NCI-H1436 (cell line): ENCODE data around the gene HAS3.

Experiments
- DNase-seq: peaks from one replicate; lab custom pipeline; 2025; lab: John Stamatoyannopoulos, UW

Gene HAS3

GRCh38 chr16:69093974-69094373 lies 11.5 kb upstream of the HAS3 start:
- DNase-seq, result peak; percentile 53

DNA sequence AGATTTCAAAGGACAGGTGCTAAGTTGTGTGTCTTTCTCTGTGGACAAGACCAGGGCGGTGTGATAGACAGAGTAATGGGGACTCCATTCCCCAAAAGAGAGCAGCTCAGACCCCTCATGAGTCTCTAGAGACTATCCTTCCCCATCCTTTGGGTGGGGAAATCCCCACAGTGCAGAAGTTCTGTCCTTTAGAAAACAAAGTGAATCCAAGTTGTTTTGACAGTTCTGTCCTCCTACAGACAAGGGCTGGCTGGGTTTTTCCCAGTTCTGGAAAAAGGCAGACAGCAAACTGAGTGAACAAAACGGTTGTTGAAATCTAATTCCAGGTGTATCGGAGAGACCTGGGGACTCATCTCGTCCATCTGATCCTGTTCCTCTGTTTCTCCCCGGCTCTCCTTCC lies 11.0 kb upstream of the HAS3 start:
- no peak for DNase-seq

DNA sequence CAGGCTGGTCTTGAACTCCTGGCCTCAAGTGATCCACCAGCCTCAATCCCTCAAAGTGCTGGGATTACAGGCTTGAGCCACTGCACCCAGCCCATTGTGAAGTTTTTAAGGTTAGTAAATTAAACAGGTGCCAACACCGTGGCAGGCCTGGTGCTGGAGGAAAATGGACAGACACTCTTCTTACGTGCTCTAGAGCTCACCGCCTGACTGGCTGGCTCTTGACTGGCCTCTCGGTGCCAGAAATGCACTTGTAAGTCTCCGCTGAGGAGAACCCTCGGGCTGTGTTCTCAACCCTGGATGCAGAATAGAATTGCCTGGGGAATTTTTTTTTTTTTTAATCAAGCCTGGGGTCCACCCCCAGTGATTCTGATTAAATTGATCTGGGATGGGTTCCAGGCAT lies 10.3 kb upstream of the HAS3 start:
- peak; percentile 21 for DNase-seq

DNA sequence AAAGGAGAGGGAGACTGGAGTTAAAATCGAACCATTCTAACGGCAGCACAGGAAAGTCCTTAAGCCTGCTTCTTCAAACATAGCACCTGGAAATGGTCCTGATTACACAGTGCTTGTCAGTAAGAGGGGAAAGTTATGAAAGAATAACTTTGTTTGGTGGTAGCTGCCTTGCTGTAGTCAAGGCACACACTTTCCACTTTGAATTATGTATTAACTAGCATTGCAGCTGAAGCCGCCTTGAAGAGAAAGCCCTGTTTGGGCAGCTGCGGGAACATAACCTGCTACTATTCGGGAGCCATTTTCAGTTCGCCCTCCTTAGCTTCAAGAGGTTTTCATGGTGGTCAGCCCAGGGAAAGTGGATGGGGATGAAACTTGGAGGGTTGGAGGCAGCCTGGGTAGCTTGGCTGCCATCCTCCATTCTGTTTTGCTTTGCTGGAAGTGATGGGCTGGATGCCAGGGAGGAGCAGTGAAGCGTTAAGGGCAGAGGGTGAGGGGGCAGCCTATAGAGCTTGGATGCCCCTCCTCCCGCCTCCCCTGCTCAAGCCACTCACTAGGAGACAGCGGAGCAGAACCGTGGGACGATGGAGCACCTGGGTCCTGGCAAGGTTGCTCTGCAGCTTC lies 5.3 kb upstream of the HAS3 start:
- peak; percentile 27 for DNase-seq

DNA sequence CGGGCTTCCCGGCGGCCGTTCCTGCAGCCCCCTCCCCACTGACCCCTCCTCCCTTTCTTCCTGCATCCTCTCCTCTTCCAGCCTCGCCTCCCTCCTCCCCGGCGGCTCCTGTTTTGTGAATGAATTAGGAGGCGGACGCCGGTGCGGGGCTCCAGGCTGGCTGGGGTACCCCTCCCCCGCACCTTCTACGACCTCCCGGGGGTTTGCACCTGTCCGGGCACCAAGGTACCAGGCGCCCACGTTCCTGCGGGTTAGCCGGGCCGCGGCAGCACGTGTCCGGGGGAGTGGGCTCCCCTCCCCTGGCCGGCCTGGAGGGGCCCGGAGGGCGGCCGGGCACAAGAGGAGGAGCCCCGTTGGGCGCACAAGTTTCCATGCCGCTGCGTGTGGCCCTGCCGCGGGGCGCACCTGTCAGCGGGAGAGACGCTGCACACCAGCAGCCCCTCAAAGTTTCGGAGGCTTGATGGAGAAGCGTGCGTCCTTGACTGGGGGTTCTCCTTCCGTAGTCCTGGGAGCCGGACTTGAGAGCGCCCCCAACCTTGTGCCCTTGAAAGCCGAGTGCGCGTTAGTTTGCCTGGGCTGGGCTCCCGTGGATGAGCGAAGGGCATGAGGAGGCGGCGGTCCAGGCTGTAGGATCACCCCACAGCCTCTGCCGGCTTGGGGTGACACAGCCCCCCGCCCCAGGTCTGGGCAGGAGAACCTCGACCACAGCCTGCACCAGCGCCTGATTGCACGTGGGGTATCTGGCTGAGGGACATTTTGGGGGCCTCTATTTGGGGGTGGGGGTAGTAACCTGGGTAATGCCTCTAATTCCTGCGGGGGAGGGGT lies 1.2 kb downstream of the HAS3 start:
- DNase-seq, result no peak

- DNase-seq, result no peak
These were observed 2.0 kb downstream of the HAS3 start for GRCh38 chr16:69107316-69107962.

GRCh38 chr16:69108064-69108904 lies 2.8 kb downstream of the HAS3 start:
- DNase-seq, result no peak

- DNase-seq, result no peak
These were observed 3.4 kb downstream of the HAS3 start for GRCh38 chr16:69108905-69109252.

- no peak for DNase-seq
These were observed 4.2 kb downstream of the HAS3 start for GRCh38 chr16:69109486-69110270.

GRCh38 chr16:69110406-69110805 lies 5.0 kb downstream of the HAS3 start:
- DNase-seq, result no peak

- DNase-seq, result no peak
These were observed 5.9 kb downstream of the HAS3 start for GRCh38 chr16:69111216-69111875.

DNA sequence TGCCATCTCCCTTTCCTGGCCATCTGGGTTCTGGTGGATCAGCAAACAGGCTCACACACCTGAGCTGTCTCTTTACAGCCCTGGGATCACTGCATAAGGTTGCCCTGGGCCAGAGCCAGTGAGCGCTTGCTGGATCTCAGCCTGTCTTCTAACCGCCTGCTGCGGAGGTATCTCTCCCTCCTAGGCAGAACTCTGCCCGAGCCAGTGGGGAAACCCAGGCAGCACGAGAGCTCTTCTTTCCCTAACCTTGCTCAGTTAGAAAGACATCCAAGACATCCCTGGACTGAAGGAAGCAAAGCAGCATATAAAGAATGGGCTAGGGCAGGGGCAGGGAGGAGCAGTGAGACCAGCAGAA lies 6.4 kb downstream of the HAS3 start:
- DNase-seq, result no peak

DNA sequence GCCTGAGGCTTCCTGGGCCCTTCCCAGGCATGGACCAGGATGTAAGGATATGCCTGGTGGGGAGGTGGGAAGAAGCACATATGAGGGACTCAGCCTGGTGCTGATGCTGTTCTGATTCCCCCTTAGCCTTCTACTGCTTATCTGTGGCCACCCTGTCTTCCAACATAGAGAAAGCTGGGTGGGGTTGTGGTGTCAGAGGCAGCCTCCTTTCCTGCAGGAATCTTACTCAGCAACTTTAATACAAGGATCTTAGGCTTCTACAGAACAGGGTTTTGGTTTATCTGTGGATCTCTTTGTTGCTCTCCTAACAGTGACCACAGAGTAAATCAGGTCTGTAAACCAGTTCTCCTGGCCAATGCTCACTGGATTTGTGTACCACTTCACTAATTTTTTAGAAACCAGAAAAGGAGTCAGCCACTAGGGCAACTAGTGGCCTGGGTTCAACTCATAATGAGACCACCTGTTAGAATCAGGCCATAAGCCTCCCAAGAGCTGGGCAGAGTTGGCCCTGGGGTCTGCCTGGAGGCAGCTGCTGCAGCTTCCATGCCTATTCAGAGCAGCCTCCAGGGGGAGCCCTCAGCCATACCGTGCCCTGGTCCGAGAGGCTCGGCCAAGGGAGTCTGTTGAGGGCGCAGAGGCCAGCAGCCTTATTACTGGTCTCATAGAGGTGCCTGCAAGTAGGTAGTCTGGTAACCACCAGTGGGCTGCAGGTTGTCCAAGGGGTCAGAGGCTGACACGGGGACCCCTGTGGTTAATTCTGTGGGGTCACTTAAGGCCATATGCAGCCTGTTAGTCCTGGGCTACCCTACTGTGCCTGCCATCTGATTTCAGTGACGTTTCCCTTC lies 7.1 kb downstream of the HAS3 start:
- DNase-seq, result peak; percentile 27

DNA sequence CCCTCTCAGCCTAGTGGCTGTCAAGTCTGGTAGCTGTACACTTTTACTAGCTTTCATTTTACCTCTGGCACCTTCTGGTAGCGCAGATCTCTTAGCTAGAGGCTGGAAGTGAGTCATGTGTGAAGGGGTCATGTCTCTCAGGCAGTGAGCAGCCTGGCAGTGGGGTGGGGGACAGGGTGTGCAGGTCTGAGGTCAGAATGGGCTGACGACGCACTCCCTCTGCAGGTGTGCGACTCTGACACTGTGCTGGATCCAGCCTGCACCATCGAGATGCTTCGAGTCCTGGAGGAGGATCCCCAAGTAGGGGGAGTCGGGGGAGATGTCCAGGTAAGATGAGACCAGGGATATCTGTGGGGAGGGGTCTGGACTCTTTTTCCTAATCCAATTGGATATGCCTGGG lies 7.8 kb downstream of the HAS3 start:
- no peak for DNase-seq

- no peak for DNase-seq
These were observed 9.0 kb downstream of the HAS3 start for GRCh38 chr16:69114346-69114975.

GRCh38 chr16:69114976-69115355 lies 9.5 kb downstream of the HAS3 start:
- no peak for DNase-seq

DNA sequence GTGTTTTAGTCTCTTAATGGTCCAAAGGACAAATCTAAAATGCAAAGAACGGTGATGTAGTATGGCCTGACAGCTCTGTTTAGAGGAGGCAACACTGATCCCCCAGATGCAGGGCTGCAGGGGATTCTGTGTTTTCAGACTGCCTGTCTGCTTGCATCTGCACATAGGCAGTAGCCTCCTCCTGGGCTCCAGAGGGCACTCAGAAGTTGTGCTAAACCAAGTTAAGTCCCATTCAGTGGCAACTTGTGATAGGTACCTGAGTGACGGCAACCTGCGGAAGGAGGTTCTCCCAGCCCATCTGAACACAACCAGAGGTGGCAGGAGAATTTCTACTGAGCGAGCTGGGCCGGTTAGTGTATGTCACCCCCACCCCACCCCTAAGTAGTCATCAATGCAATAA lies 9.9 kb downstream of the HAS3 start:
- no peak for DNase-seq

DNA sequence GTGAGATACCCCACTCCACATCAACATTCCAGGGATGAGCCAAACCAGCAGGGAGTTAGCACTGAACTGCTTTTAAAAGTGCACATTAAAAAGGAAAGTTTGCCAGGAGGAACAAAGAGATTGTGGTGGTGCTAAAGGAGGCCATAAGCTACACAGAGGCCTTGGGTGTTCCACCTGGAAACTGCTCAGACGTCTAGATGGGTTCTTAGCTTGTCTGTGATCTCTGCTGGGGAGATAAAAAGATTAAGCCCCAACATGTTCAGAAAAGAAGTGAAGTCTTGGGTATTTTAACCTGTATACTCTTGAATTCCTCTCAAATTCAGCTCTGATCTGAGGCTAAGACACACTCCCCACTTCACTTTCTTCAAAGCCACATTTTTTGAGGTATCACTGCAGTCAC lies 10.4 kb downstream of the HAS3 start:
- DNase-seq, result no peak

DNA sequence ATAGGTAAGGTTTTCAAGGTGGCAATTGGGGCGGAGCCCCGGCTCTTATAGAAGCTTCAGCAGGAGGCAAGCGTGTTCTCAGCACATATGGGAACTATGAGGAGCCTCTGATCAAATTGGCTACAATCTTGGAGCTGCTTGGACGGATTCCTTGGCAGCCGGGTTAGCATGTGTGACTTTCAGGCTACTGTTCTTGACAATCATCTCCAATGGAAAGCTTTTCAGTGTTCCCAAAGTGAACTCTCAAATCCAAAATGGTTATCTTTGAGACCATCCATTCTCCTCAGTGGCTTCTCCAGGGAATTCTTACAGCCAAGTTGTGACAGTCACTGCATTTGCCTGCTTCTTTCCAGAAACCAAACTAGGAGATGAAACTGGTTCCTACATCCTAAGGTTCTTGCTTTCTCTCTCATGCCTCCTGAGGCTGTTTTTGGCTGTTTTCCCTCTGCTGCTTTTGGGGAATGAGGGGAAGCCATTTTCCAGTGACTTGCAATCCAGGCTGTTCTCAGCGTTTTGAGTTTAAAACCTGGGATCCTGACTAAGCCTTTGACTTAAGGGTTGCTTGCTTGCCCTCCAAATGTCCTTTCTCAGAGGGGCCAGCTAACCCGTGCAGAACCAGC lies 10.9 kb downstream of the HAS3 start:
- no peak for DNase-seq
